Measurements from ENCODE around the gene CACNG7. TPM values are rescaled to one million over a fixed set of nuclear protein-coding genes. Genes with fewer than 3 reads are reported as not detected.

The CACNG7 gene
- total RNA-seq, 1 experiment from 2014 or later, result 22.7 TPM

- no peaks in the 10 kb centered on the region for H3K27me3 ChIP-seq (ENCODE audit: insufficient read depth, low read length)
- no peaks in the 10 kb centered on the region for H3K36me3 Mint-ChIP-seq (ENCODE audit: insufficient read depth in 1 of 3, low read depth in 3 of 3)
- no peak for DNase-seq
- H3K4me1 Mint-ChIP-seq, result peaks cover 3 to 21% of the 10 kb centered on the region in 2 experiments
- no peak overlapping the region for H4K5ac ChIP-seq (ENCODE audit: insufficient read length, low read depth, low read length)
- H2BK120ac ChIP-seq (ENCODE audit: low read depth, low read length, poor library complexity, severe bottlenecking), result no peak overlapping the region
- no peak overlapping the region for H2BK20ac ChIP-seq (ENCODE audit: low read depth, low read length, poor library complexity, severe bottlenecking)
- H3K23ac ChIP-seq (ENCODE audit: insufficient read length, low read depth, low read length), result no peak overlapping the region
- H3K4me2 ChIP-seq (ENCODE audit: insufficient read depth, insufficient read length, low read length), result no peak overlapping the region
- H3K4ac ChIP-seq (ENCODE audit: low read depth, low read length), result no peak overlapping the region
- no peaks in the 10 kb centered on the region for H3K9me3 ChIP-seq (ENCODE audit: control insufficient read depth, low read depth, low read length)
- H3K9ac ChIP-seq (ENCODE audit: extremely low read depth, insufficient read length, low read length), result no peak overlapping the region
- H3K4me1 ChIP-seq (ENCODE audit: insufficient read depth, low read length), result peaks cover 2% of the 10 kb centered on the region; the same call in 1 of the 2 replicates
- no peak overlapping the region for H2AFZ ChIP-seq (ENCODE audit: low read length)
- no peaks in the 10 kb centered on the region; a peak in 2 of 5 replicates for H3K9me3 Mint-ChIP-seq
- no peaks in the 10 kb centered on the region for H3K79me1 ChIP-seq (ENCODE audit: insufficient read depth, low read depth, low read length, poor library complexity, severe bottlenecking)
- no peak overlapping the region for H2BK12ac ChIP-seq (ENCODE audit: insufficient read length, low read depth, low read length)
- WGBS (ENCODE audit: extremely low coverage, insufficient read length, low lambda C conversion rate), result no CpG with 5 or more reads among the region's 6 CpGs
- H3T11ph ChIP-seq (ENCODE audit: low read length), result no peak overlapping the region
- H2BK15ac ChIP-seq (ENCODE audit: low read depth, low read length), result no peak overlapping the region
- no peaks in the 10 kb centered on the region for H4K20me1 ChIP-seq (ENCODE audit: control insufficient read depth, insufficient read depth, insufficient read length)
- no peak overlapping the region for H2AK5ac ChIP-seq (ENCODE audit: insufficient read length, low read length)
- H3K27me3 Mint-ChIP-seq (ENCODE audit: low read depth), result no peaks in the 10 kb centered on the region; the same call in none of the 2 replicates
- H3K27ac Mint-ChIP-seq, result no peak overlapping the region
- H4K8ac ChIP-seq (replicated peaks; ENCODE audit: insufficient read length, low read depth, low read length), result no peak overlapping the region
- peaks cover 10% of the 10 kb centered on the region for H3K23me2 ChIP-seq (ENCODE audit: insufficient read length, low read depth, low read length, poor library complexity, severe bottlenecking)
- no peak overlapping the region for H2BK5ac ChIP-seq (ENCODE audit: insufficient read length, low read length)
- H3K4me3 Mint-ChIP-seq, result no peak overlapping the region
- no peak overlapping the region for H3K18ac ChIP-seq (ENCODE audit: insufficient read length, low read depth, low read length)
- H3K14ac ChIP-seq (ENCODE audit: insufficient read depth, low read length), result no peak overlapping the region
- no peak overlapping the region for H3K56ac ChIP-seq (ENCODE audit: insufficient read length, low read depth, low read length)
- TF ChIP-seq CTCF (conservative IDR thresholded peaks at IDR 0.05), result no peak
- H4K91ac ChIP-seq (ENCODE audit: insufficient read length, low read depth, low read length), result no peak overlapping the region
- H3K27ac ChIP-seq (ENCODE audit: insufficient read length, low read depth, low read length), result no peak overlapping the region
- H3K79me2 ChIP-seq (ENCODE audit: insufficient read depth, low read length), result no peaks in the 10 kb centered on the region
Observed at GRCh38 chr19:53985863-53986262, 76.8 kb downstream of the CACNG7 start.
